Mammary epithelial cell (primary cell): ENCODE data around the gene TSPAN2.

Experiments used
- CTCF ChIP-seq, 2 donors: IDR thresholded peaks in 1 of 2; conservative IDR thresholded peaks in 1 of 2; 2 replicates each; pipeline ENCODE4 v1.5.1; 2011 to 2012; ENCODE audit warnings: inconsistent platforms in 2 of 2, low read length in 2 of 2, mild to moderate bottlenecking in 2 of 2, control low read depth in 1 of 2, low read depth in 1 of 2; ENCODE audit not compliant: insufficient read depth in 1 of 2; ENCODE audit errors: extremely low read depth in 1 of 2
- EZH2 ChIP-seq: IDR thresholded peaks from 2 replicates; pipeline ENCODE4 v1.6.1; 2012; ENCODE audit warnings: low read length, inconsistent platforms, borderline replicate concordance

- no peak for TF ChIP-seq EZH2
- no peak for TF ChIP-seq CTCF (conservative IDR thresholded peaks at IDR 0.05 in 1 of 2, IDR thresholded peaks at IDR 0.05 in 1 of 2; ENCODE audit: extremely low read depth in 1 of 2, insufficient read depth in 1 of 2, low read depth in 1 of 2, low read length in 2 of 2)
These were observed 46.4 kb upstream of the TSPAN2 start for GRCh38 chr1:115135681-115136080.
